Endothelial cell of umbilical vein (primary cell): ENCODE measurements around the gene ACTR8. TPM values are rescaled to one million over a fixed set of nuclear protein-coding genes. Genes with fewer than 3 reads are reported as not detected.
A peak's percentile ranks its signal among the peaks of the same experiment; 100 is the strongest.

Experiments
- BruUV-seq: library from RNA; stranded (reverse); fragments of 400-500 nt; replicated peaks from 2 replicates; lab custom pipeline; 2021; lab: Mats Ljungman, UMichigan
- CTCF ChIA-PET: fragments of 300-600, 350-600 bp; sonication (Branson Sonifier 250); formaldehyde crosslinking; loops from one replicate; lab custom pipeline; 2021; ENCODE audit warnings: antibody characterized with exemption, inconsistent platforms; lab: Charles Lee
- POLR2A ChIA-PET: fragments of 300-600, 350-600 bp; sonication (Branson Sonifier 250); formaldehyde crosslinking; loops from one replicate; lab custom pipeline; 2021; ENCODE audit warnings: antibody characterized with exemption, inconsistent platforms; lab: Charles Lee
- DNase-seq: peaks from one replicate; pipeline ENCODE4 v3.0.0-alpha.2; 2011; ENCODE audit warnings: low read depth, low spot score
- FAIRE-seq: peaks from 2 replicates; lab custom pipeline; 2011; peaks lifted over from hg19 to GRCh38; lab: Jason Lieb, UNC
- H2AFZ ChIP-seq: 2 replicates; pipeline ENCODE4 v1.6.0; 2012; ENCODE audit warnings: low read depth, low read length, control low read depth, inconsistent platforms
- H3K27ac ChIP-seq: 2 replicates; pipeline ENCODE4 v1.5.1; 2011; ENCODE audit warnings: low read depth, mild to moderate bottlenecking, control low read depth, low read length, moderate library complexity; ENCODE audit not compliant: insufficient read depth
- H3K27me3 ChIP-seq, 2 experiments: 2 replicates each; pipeline versions ENCODE4 v1.6.0 to v1.6.1; 2011; ENCODE audit warnings: low read length in 2 of 2, mixed read lengths in 1 of 2; ENCODE audit not compliant: control insufficient read depth in 2 of 2, insufficient read depth in 2 of 2
- H3K36me3 ChIP-seq, 2 experiments: 2 replicates in 1 of 2; 3 replicates in 1 of 2; pipeline ENCODE4 v1.5.1; 2011; ENCODE audit warnings: low read length in 2 of 2, mild to moderate bottlenecking in 1 of 2, moderate library complexity in 1 of 2; ENCODE audit not compliant: control insufficient read depth in 2 of 2, insufficient read depth in 2 of 2; ENCODE audit errors: extremely low read depth in 1 of 2
- H3K4me1 ChIP-seq: 3 replicates; pipeline ENCODE4 v1.5.1; 2011; ENCODE audit warnings: mild to moderate bottlenecking, low read length; ENCODE audit not compliant: control insufficient read depth, insufficient read depth; ENCODE audit errors: extremely low read depth
- H3K4me2 ChIP-seq: 2 replicates; pipeline ENCODE4 v1.6.1; 2011; ENCODE audit warnings: low read length, control low read depth, mixed read lengths; ENCODE audit not compliant: insufficient read depth
- H3K4me3 ChIP-seq, 3 experiments: fragments of 200-600 bp in 1 of 3; sonication (generic), shearing (Covaris generic) in 1 of 3; replicated peaks in 1 of 3; 2 replicates each; pipeline ENCODE4 v1.5.1; 2011 to 2016; ENCODE audit warnings: control low read depth in 3 of 3, low read length in 3 of 3, mild to moderate bottlenecking in 2 of 3, inconsistent platforms in 1 of 3, low read depth in 1 of 3, moderate library complexity in 1 of 3; ENCODE audit not compliant: insufficient read depth in 1 of 3
- H3K79me2 ChIP-seq: 2 replicates; pipeline ENCODE4 v1.6.0; 2012; ENCODE audit warnings: low read length, inconsistent platforms; ENCODE audit not compliant: control insufficient read depth, insufficient read depth
- H3K9ac ChIP-seq: replicated peaks from 2 replicates; pipeline ENCODE3; 2011; ENCODE audit warnings: low read length, control low read depth; ENCODE audit not compliant: insufficient read depth; ENCODE audit errors: extremely low read depth
- H3K9me1 ChIP-seq: replicated peaks from 3 replicates; pipeline ENCODE4 v1.6.0; 2011; ENCODE audit warnings: mild to moderate bottlenecking, low read length; ENCODE audit not compliant: control insufficient read depth, insufficient read depth; ENCODE audit errors: extremely low read depth
- H3K9me3 ChIP-seq: replicated peaks from 2 replicates; pipeline ENCODE4 v1.5.1; 2012; ENCODE audit warnings: low read length, inconsistent platforms; ENCODE audit not compliant: control insufficient read depth, insufficient read depth
- H4K20me1 ChIP-seq: replicated peaks from 2 replicates; pipeline ENCODE3; 2011; ENCODE audit warnings: mild to moderate bottlenecking, low read length; ENCODE audit not compliant: control insufficient read depth, insufficient read depth; ENCODE audit errors: extremely low read depth
- EZH2 ChIP-seq: IDR thresholded peaks from 2 replicates; pipeline ENCODE4 v1.6.1; 2012; ENCODE audit warnings: borderline replicate concordance, low read depth, mild to moderate bottlenecking, moderate library complexity, low read length, inconsistent platforms; ENCODE audit not compliant: severe bottlenecking
- GATA2 ChIP-seq: IDR thresholded peaks from 2 replicates; pipeline ENCODE4 v1.7.0; 2011; ENCODE audit warnings: low read depth, mild to moderate bottlenecking, moderate library complexity, mixed read lengths, low read length; ENCODE audit not compliant: insufficient read length, insufficient read depth
- JUN ChIP-seq: IDR thresholded peaks from 2 replicates; pipeline ENCODE4 v1.6.1; 2011; ENCODE audit warnings: borderline replicate concordance, low read depth; ENCODE audit not compliant: insufficient read length, insufficient read depth
- MYC ChIP-seq: IDR thresholded peaks from one replicate; pipeline ENCODE4 v1.6.1; 2011; ENCODE audit warnings: mild to moderate bottlenecking, low read depth, low read length
- POLR2A ChIP-seq: IDR thresholded peaks from 2 replicates; pipeline ENCODE4 v1.6.1; 2012; ENCODE audit warnings: low read depth, mild to moderate bottlenecking, control low read depth, low read length
- POLR2AphosphoS5 ChIP-seq: IDR thresholded peaks from 2 replicates; pipeline ENCODE4 v1.6.1; 2012; ENCODE audit warnings: low read depth, mild to moderate bottlenecking, control low read depth, low read length, moderate library complexity; ENCODE audit not compliant: insufficient read depth
- dilution Hi-C: fragments of 300-500 bp; cut with MboI; formaldehyde crosslinking; loops from one replicate; pipeline ENCODE4 v1.15.0; 2019; ENCODE audit warnings: low sequenced_read_pairs; ENCODE audit not compliant: extremely low pct_ligation_motif_present
- intact Hi-C: fragments of 100-400 bp; cut with micrococcal nuclease; formaldehyde crosslinking; loops from one replicate; pipeline ENCODE4 v1.10.0; 2022
- polyA plus RNA-seq, 4 experiments: library from polyadenylated mRNA; depleted of rRNA in 3 of 4; stranded (reverse) in 3 of 4; unstranded in 1 of 4; fragments of >200 nt; gene quantifications; 2 replicates each; pipeline versions ENCODE4 v1.2.1 to v1.2.3, GENCODE V29; 2011 to 2012; ENCODE audit warnings: missing spikeins in 1 of 4
- total RNA-seq: library from RNA; stranded (reverse); gene quantifications from 2 replicates; pipeline ENCODE4 v1.2.3, GENCODE V29; 2021
- TF ChIP-seq, protein P1 (sequence below): IDR thresholded peaks from 2 replicates; pipeline ENCODE4 v1.6.1; 2011; ENCODE audit not compliant: insufficient read depth, insufficient read length
- TF ChIP-seq, protein P2 (sequence below), 2 donors: IDR thresholded peaks; 1 replicate in 1 of 2; 2 replicates in 1 of 2; pipeline ENCODE4 v1.5.1; 2011; ENCODE audit warnings: low read length in 2 of 2, mild to moderate bottlenecking in 2 of 2, moderate library complexity in 2 of 2, control low read depth in 1 of 2, inconsistent platforms in 1 of 2, low read depth in 1 of 2; ENCODE audit not compliant: insufficient read depth in 1 of 2; ENCODE audit errors: extremely low read depth in 1 of 2

The ACTR8 gene
- total and polyA plus RNA-seq, 2 donors (not counting 3 experiments of a cell fraction or from before 2014, with no cell fraction given) = 14.4 to 42.0 TPM

DNA sequence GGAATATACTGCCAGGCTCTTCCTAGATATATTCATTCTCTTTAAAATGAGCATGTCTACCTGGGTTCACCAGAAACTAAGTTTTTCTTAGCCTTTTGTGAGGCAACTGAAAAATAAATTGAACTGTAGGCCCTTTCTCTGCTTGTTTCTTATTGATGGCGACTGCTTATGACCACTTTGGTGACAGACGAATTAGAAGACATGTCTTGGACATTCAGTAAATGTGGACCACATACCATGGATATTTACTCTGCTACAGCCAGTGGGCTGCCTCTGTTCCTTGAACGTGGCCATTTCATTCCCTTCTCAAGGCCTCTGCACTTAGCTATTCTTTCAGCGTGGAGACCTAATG lies 10.3 kb upstream of the ACTR8 start:
- CTCF ChIA-PET = interaction anchor here (1.6 to 2.3 kb wide), 2 partner anchors 9 to 12 kb away, joined by 4 to 9 read pairs; no protein-coding TSS in a partner anchor
- no peaks in the 10 kb centered on the region for H3K9me1 ChIP-seq
- DNase-seq (no peak), FAIRE-seq (no peak)
- peak overlapping the region; percentile 70 for H3K4me2 ChIP-seq
- peaks cover 13% of the 10 kb centered on the region for H3K4me1 ChIP-seq
- POLR2A ChIA-PET = interaction anchor here (1.1 to 1.2 kb wide), 2 partner anchors 9 to 11 kb away, joined by 3 to 6 read pairs; partner anchors contain the start of gene ACTR8
- peak overlapping the region; percentile 79 for H2AFZ ChIP-seq
- dilution Hi-C loops (no loop called here), intact Hi-C loops (no loop called here)
- TF ChIP-seq POLR2A (no peak), MYC (no peak), GATA2 (no peak), EZH2 (no peak)
- TF ChIP-seq, protein P1, sequence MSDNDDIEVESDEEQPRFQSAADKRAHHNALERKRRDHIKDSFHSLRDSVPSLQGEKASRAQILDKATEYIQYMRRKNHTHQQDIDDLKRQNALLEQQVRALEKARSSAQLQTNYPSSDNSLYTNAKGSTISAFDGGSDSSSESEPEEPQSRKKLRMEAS = no peak
- peaks cover 2% of the 10 kb centered on the region for H4K20me1 ChIP-seq
- no peaks in the 10 kb centered on the region for H3K36me3 ChIP-seq
- peaks cover 27% of the 10 kb centered on the region for H3K79me2 ChIP-seq
- H3K27ac ChIP-seq = peak overlapping the region; percentile 80
- H3K9me3 ChIP-seq = no peaks in the 10 kb centered on the region
- peak overlapping the region; percentile 35 for H3K9ac ChIP-seq
- peaks cover 5 to 12% of the 10 kb centered on the region in 2 experiments for H3K27me3 ChIP-seq
- TSS peak; percentile 95 for BruUV-seq
- H3K4me3 ChIP-seq = peak overlapping the region in 2 of 3 experiments; percentile 9 to 39

DNA sequence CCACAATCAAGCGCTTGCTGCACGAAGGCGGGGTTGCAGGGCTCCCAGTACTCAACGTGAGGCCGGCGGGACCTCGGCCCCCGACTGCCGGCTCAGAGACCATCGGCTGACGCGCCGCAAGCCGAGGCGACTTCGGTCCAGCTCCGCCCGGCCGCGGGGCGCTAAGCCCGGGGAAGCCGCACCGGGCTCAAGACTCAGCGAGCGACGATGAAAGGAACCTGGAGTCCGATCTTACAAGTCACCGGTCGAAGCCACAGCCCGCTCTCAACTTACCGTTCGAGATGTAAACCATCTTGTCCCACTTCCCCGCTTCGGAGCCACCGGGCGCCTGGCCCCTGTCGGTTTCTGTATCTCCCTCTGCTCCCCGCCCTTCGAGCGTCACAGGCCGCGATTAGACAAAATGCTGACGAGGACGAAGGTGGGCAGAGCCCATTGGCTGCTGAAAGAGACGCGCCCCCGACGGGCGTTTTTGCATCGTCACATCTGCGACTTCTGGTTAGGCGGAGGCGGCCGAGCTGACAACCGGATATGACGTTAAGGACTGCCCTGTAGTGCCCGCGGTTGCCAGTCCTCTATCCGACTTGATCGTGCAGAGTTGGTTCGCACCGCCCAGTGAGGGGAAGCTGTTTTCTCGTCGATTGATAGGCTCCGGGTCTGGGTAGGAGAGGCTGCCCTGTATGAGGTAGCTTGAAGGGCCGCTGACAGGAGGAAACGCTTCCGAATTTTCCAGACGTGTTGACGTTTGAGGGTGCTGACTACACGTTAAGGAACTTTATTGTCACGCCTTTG lies 9.7 kb upstream of the ACTR8 start, which contains the start of gene SELENOK:
Gene SELENOK (minus strand): TSS at position 363 of the 789 bp plus-strand sequence.
- TF ChIP-seq, protein P1 = no peak
- TF ChIP-seq POLR2A = peak; percentile 81
- TF ChIP-seq, protein P2, sequence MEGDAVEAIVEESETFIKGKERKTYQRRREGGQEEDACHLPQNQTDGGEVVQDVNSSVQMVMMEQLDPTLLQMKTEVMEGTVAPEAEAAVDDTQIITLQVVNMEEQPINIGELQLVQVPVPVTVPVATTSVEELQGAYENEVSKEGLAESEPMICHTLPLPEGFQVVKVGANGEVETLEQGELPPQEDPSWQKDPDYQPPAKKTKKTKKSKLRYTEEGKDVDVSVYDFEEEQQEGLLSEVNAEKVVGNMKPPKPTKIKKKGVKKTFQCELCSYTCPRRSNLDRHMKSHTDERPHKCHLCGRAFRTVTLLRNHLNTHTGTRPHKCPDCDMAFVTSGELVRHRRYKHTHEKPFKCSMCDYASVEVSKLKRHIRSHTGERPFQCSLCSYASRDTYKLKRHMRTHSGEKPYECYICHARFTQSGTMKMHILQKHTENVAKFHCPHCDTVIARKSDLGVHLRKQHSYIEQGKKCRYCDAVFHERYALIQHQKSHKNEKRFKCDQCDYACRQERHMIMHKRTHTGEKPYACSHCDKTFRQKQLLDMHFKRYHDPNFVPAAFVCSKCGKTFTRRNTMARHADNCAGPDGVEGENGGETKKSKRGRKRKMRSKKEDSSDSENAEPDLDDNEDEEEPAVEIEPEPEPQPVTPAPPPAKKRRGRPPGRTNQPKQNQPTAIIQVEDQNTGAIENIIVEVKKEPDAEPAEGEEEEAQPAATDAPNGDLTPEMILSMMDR (IDR thresholded peaks at IDR 0.05; ENCODE audit: extremely low read depth in 1 of 2, insufficient read depth in 1 of 2, low read depth in 1 of 2, low read length in 2 of 2) = no peak
- peak; percentile 39 for TF ChIP-seq JUN
- peak; percentile 73 for TF ChIP-seq POLR2AphosphoS5
- Histone ChIP-seq H3K4me2 (peak within 1 kb of the TSS; percentile 98), H3K4me3 (peak within 1 kb of the TSS; percentile 90 to 96 (median 91)), H3K9me3 (no peaks in the 10 kb centered on the region), H3K27ac (peak within 1 kb of the TSS; percentile 80), H3K4me1 (peaks cover 13% of the 10 kb centered on the region), H3K79me2 (peaks cover 27% of the 10 kb centered on the region), H3K27me3 (peaks cover 5 to 9% of the 10 kb centered on the region in 2 experiments), H3K9me1 (no peaks in the 10 kb centered on the region), H3K9ac (peak within 1 kb of the TSS; percentile 87), H2AFZ (peak within 1 kb of the TSS; percentile 79), H4K20me1 (peaks cover 2% of the 10 kb centered on the region), H3K36me3 (peaks cover 0 to 2% of the 10 kb centered on the region in 2 experiments)
- DNase-seq (peak; percentile 99), FAIRE-seq (peak; percentile 99)
- intact Hi-C loops = loop anchor here (1.0 to 2.0 kb wide), 2 partner anchors 9 to 545 kb away; partner anchors contain the start of genes ACTR8 and DCP1A
- dilution Hi-C loops = no loop called here
- BruUV-seq = no TSS peak
- CTCF ChIA-PET = interaction anchor here (1.0 to 2.3 kb wide), 3 partner anchors 9 to 60 kb away, joined by 3 to 9 read pairs (median 4); no protein-coding TSS in a partner anchor
- POLR2A ChIA-PET = interaction anchor here (1.1 to 1.2 kb wide), 2 partner anchors 9 to 10 kb away, joined by 3 to 6 read pairs; partner anchors contain the start of gene ACTR8
